IPS-NIHi7 (cell line): ENCODE data around the gene ARHGAP24.
"Not testable (repeated sequence)": the region's sequence is repeated elsewhere in the genome, so short reads cannot be mapped to it uniquely, and the experiment has no call there.

Source experiments
- DNase-seq: peaks from one replicate; pipeline ENCODE4 v3.0.0; 2012; ENCODE audit warnings: mixed read lengths; ENCODE audit errors: extremely low spot score

Gene ARHGAP24

DNA sequence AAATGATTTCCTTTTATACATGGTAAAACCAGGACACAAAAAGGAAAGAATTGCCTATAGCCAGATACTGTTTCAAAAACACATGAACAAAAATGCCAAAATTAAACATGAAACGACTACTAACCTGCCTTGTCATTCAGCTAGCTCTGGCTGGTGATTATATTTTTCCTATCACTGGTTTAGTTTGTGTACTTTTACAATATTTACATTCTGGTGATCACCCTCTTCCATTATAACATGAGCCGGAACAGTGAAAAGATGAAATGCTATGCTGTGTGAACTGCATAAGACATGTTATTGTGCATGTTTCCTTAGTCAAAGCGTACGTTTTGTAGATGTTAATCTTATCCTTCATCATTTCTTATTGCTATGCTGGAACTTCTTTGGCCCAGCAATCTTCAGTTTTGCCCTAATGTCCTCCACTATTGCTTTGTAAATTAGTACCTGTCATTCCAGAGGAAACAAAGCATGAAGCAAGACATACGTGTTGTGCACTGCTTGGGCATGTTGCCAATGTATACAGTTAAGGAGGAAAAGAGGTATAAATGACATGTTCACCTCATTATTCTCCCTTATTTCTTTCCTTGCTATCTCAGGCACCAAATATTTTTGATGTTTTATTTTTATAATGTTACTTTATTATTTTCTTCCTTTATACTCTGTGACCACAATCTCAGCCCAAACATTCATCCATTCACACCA, 386.3 kb downstream of the ARHGAP24 start:
- no peak for DNase-seq

DNA sequence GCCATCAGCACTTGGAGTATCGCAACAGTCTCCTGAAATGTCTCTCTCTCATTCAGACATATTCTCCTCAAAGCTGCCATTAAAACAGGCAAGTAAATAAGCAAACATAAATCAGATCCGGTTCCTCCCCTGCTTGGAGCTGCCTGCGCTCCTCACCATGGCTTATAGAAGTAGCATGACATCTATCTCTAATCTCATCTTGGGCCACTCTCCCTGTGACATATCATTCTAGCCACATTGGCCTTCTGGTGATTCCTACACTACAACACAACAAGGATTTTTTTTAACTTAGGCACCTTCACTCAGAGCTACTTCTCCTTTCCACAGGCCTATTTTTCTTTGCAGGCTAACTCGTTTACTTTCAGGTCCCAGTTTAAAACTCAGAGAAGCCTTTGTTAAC, 387.9 kb downstream of the ARHGAP24 start:
- DNase-seq, result no peak

DNA sequence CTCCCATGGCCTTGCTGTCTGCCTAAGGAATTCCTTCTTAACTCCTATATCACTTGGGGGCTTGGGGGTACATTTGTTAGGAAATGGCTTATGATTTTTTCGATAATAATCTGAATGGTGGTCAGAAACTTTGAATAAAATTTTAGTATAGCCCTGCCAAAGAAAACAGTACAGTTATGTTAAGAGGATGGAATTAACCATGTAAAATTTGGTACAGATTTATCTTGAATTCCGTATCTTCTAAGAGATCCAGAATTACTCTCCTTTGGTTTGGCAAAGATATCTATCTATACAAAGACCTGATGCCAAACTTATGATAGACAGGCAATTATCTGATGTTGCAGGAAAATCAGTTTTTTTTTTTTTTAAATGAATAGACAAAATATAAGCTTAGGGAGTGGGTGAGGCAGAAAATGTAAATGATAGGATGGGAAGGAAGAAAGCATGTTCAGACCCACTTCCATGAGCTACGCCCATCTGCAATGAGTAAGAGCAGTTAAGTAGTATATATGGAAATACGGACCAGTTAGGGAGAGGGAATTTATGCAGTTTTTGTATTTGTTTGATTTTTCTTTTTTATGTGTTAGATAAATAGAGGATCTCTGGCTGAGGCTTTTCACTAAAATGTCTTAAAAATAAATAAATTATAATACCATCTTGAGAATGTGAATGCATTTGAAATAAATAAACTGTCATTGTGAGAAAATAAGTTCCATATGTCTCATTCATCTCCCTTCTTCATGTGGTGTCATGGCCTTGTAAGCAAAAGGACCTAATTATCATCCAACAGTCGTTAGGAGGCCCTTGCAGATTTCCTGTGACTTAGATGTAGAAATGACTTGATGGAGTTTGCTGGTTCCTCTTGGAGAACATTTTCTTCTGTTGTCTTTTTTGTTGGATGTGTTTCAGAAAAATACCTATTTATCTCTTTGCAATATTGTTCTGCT, 389.6 kb downstream of the ARHGAP24 start:
- DNase-seq, result no peak

DNA sequence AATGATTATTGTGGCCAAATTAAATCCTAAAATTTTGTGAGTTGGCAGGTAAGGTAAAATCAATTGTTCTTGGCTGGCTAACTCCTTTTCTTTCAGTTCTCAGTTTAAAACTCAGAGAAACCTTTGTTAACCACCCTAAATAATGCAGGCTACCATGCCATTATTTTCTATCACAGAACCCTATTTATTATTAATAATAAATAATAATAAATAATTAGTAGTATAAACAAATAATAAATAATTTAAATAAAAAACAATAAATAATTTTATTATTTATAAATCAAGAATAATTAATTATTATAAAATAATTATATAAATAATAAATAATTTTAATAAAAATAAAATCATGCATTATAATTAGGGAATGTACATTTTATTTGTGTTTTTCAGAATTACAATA, 390.3 kb downstream of the ARHGAP24 start:
- DNase-seq, result no peak

DNA sequence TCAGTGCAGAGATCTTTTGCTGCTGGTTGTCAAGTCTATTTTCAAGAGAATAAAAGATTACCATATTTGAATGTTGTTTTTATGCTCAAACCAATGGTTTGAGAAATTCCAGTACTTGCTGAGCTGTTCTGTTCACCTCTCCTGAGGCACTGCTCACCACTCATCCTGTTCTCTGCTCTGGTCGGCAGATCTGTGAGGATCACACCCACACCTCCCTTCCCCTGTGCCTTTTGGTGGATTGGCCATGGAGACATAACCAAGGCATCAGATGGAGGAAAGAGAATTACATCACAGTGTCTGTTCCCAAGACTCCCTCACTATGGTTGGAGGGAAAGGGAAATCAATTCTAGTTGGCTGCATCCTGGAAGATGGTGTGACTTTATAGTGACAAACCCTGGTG, 391.6 kb downstream of the ARHGAP24 start:
- peak; percentile 17 for DNase-seq

DNA sequence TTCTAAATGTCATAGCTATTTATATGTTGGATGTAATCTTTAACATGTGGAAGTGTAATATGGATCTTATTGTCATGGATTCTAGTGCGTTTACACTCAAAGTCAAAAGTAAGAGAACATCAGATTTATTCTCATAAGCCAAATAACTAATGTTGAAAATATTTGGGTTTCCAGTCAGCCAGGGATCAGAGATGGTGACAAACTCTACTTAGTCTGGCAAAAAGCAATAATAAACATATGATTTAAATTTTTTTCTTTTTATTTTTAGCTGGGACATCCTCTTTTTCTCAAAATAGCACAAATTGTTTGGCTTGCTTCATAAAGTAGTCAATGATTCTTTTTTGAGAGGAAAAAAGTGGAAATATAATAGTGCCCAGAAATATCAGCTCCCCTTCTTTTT, 392.3 kb downstream of the ARHGAP24 start:
- DNase-seq, result no peak

DNA sequence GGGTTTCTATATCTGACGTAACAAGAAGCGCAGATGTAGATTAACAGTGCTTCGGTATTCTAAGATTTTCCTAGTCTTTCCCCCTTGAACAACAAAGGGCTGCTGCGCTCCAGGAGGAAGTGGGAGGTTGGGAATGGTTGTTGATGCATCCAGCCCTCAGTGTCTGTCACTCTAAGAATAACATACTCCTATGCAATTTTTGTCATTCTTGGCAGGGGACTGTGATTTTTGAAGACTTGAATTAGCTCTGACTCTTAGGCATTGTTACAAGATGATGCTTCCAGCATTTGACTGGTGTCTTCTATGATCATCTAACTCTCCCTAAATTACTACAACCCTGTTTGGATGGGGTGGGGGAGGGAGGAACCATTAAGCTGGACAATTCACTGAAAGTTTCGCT, 394.2 kb downstream of the ARHGAP24 start:
- no peak for DNase-seq

DNA sequence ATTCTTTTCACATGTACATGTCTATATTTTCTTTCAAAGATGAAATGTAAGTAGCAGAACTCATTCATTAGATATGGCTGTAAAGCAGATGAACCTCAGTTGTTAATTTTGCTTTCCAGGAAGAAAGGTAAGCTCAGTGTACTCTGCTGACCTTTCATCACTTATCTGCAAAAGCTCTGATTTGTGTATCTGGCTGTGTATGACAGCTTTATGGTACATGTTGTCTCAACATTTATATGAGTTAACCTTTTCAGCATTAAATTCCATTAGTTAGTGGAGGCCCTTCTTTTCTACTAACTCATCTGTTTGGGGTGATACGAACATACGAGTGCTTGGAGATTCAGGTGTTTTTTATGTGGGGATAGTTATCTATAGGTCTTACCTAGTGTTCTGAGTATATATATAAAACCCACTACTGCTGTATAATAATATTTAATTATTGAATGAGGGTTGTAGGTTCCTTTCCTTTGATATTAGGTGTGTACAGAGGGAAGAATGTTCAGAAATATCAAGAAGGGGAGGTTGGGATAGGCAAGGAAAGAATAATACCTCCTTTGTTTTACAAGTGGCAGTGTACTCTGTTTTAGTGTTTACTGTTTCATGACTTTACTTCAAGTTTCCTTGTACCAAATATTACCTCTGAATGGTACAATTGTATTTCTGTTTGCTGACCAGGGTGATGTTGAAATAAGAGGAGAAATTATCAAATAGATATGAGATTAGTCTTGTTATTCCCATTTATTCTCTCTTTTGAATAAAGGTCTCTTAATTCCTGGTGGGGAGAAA, 395.5 kb downstream of the ARHGAP24 start:
- DNase-seq, result no peak

DNA sequence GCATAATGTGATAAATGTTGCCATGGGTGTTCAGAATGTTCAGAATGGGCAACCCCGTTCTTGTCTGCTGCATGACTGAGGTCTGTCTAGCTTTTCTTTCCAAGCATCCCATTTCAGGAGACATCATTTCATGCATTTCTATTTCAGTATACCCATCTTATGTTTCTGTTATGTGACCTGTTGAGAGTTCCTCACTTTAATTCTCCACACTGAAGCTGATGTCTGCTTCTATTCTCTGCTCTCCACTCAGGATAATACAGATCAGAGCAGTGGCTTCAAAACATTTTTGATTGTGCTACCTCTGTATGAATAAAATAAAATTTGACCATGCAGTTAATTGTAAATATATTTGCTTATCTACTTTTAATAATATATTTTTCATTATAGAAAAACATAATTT, 398.6 kb downstream of the ARHGAP24 start:
- DNase-seq, result no peak

DNA sequence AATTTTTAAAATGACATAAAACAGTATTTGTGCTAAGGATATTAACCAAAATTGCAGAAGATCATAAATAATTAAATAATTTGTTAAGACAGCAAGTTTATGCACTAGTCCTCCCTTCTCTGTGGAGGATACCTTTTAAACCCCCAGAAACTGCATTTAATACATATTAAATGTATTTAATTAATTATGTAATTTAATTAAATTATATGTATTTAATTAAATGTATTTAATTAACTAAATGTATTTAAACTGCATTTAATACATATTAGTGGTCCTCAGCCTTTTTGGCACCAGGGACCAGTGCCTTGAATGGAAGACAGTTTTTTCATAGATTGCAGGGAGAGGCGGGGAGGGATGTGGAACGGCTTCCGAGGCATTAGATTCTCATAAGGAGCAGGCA, 404.6 kb downstream of the ARHGAP24 start:
- no peak for DNase-seq

DNA sequence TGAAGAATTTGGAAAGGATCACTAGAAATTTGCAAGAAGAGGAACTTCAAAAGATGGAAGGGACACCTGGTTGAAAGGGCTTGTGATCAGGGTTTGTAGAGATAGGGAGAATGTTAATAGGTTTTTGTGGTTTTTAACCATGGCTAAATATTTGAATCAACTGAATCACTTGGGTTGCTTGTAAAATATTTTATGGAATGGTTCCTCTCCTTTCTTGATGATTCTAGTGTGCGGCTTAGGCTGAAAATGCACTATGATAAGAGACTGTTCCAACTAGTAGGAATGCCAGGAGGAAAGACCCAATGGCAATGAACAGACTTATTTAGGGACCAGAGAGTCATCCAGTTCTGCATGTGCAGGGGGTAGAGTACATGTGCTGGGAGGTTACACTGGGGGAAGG, 408.2 kb downstream of the ARHGAP24 start:
- DNase-seq, result no peak

DNA sequence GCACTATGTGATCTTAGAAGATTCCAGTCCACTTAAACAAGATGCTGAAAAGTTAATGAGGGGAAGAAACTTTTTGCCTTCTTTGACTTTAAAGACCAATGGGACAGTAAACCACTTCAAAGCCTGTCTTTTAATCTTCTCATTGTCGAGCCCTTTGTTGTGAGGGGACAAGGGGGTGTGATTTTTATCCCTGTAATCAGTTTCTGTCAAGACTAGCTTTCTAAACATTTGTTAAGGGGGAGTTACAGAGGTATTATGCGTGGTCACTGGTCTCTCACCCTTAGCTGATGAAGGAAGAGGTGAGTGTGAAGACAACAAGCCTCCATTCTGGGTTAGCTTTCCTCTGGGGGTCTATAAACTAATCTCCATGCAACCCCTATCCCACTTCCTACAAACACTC, 409.3 kb downstream of the ARHGAP24 start:
- no peak for DNase-seq

DNA sequence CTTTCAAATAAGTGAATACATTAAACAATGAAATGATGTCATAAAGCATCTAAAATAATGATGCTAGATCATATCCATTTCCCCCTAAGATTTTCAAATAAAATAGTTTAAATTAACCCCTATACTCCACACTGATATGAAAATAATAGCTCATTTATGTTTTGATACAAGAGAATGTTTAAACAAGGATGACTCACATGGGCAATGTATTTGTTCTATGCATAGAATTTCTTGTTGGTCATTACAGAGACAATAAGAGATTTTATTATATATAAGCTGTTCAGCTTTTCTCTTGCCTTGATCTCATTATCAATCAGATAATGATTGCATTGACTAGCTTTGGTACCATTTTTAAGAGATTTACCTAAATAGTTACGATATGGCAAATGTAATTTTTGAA, 411.7 kb downstream of the ARHGAP24 start:
- no peak for DNase-seq

DNA sequence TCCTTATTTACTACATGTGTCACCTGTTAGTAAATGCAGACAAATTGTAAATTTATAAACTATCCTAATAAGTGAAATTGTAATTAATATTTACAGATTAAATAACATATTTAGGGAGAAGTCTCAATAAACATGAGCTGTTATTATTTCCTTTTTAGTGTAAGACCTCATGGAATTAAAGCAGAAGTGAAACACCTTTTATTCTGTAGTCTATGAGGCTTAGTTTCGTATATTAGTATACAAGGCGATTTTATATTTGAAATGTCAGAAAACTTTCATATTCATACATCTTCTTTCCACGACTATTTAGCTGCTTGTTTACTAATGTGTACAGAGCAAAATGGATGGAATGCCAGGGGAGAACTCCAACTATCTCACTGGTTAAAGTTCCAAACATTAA, 414.4 kb downstream of the ARHGAP24 start:
- no peak for DNase-seq

DNA sequence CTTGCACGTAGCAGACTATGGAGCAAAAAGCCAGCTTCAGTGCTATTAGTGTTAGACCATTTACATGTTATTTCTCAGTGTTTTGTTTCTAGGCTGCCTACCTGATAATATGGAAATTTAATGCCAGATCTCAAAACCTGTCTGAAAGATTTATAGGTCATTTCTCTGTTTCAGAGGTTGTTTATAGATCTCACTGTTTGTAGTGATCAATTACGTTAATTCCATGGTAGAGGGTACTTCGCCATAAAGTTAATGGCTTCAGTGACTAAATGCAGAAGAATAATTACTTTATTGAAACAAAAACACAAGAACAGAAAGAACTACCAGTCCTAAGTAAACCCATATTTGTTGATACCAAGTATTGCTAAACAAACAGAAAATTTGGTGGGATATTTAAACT, 420.8 kb downstream of the ARHGAP24 start:
- DNase-seq, result no peak

DNA sequence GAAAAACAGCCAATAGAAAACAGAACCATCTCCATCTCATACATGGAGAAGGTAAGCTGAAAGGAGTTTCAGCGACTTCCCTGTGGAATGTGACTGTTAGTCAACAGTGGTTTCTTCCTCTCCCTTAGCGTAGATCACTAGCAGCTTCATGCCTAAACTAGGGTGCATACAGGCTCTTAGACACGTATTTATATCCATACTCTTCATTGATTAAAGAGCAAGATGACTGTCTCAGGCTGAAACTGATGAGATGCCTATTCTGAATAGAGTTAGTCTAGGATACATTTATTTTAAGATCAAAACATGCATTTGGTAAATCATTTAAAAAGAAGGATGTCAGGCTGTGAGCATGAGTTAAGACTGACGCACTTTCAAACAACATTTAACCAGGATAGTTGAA, 423.3 kb downstream of the ARHGAP24 start:
- DNase-seq, result no peak

DNA sequence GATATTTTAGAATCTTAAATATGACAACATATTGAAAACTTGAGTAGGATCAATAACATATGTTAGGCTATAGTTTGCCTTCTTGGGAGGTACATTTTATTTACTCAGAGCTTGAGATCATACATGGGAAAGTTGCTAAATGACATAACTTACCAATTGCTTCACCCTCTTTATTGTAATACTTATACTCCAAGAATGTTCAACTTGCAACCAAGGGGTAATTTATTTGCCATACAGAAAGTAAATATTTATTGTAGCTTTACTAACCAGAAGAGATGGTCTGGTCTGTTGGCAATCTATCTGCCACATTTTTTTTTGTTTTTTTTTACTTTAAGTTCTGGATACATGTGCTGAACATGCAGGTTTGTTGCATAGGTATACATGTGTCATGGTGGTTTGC, 426.6 kb downstream of the ARHGAP24 start:
- DNase-seq, result no peak

DNA sequence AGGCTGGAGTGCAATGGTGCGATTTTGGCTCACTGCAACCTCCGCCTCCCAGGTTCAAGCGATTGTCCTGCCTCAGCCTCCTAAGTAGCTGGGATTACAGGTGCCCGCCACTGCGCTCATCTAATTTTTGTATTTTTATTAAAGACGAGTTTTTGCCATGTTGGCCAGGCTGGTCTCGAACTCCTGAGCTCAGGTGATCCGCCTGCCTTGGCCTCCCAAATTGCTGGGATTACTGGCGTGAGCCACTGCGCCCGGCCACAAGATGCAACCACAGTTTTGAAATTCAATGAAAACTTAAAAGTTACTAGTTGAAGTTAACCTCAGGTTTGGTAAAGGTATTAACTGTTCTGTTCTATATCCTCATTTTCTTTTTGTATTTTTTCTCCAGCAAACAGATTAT, 427.7 kb downstream of the ARHGAP24 start:
- not testable (repeated sequence) for DNase-seq

DNA sequence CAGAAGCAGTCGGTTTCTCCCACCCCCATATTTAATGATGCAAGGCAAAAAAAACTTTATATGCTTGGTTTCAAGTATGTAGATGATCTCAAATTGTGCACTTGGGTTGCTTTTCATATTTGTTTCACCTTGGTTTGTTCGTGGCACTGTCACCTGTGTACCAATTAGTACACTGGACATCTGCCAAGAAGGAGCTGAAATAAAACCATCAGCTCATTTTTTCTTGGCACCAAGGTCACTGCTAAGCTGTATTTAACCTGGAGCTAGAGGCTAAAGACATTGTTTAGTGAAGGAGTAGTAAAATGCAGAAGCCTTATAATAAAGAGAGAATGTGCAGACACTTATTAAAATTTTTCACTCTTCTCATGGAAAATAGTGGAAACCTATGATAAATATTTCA, 430.8 kb downstream of the ARHGAP24 start:
- no peak for DNase-seq

DNA sequence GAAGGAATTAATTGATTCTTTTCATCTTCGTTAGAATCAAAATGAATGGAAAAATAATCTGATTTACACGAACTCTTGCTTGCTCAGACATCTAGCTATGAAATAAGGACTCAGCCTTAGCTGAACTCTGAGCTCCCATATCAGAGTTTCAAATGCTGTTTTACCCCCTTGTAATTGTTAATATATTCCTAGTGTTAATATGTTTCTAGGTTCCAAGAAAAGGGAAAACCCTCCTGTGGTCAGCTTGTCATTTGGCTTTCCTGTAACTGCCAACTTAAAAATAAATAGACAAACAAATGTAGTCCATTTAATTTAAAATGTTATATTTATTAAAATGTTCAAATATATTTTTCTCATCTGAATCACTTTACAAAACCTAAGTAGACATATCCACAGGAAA, 432.1 kb downstream of the ARHGAP24 start:
- DNase-seq, result no peak

DNA sequence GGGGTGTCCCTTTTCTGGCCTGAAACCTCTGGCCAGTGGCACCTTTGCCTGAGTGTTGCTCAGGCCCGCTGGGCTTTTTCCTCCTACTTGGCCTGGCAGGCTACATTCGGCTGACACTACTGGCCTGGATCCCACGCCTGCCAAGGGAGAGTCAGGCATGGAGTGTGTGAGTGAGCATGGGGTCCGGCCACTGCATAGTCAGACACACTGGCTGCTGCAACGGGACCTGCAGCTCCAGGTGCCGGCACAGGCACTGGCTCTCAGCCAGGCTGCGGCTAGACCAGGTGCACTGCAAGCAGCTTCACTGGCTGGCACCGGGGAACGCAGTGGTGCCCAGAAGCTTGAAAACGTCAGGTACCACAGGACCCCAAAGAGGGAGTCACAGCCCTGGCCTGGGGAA, 434.9 kb downstream of the ARHGAP24 start:
- DNase-seq, result no peak

DNA sequence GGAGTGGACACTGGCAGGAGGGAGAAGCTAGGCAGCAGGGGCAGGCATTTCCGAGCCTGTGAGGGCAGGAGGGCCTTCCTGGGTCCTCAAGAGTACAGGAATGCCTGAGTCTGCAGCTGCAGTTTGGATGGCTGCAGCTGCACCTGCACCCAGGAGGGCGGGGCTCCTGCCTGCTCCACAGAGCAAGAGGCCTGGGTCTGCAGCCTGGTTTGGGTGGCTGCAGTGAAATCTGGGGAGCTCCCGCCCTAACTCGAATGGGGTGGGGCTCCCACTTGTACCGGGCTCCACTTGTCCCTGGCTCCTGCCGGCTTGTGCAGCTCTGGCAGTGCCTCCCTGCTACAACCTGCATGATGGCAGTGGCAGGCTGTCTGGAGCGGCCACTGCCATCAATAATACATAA, 436.0 kb downstream of the ARHGAP24 start:
- DNase-seq, result no peak
